Pancreas (tissue), 10 donors: ENCODE results near the gene PSMA7. TPM values are rescaled to one million over a fixed set of nuclear protein-coding genes. Genes with fewer than 3 reads are reported as not detected.

Source experiments
- ATAC-seq, 4 donors: fragments of 200-7000 bp; cut with Tn5 transposase; one replicate each; pipeline versions ENCODE4 v1.8.0 to v1.9.1; 2020; ENCODE audit warnings: mild to moderate bottlenecking in 4 of 4, moderate library complexity in 4 of 4
- DNase-seq, 6 donors: peaks; one replicate each; pipeline ENCODE4 v3.0.0-alpha.2; 2020
- FAIRE-seq: peaks from 2 replicates; lab custom pipeline; 2012; peaks lifted over from hg19 to GRCh38; lab: Jason Lieb, UNC
- H3K27ac ChIP-seq, 4 donors: fragments of 200-600 bp; sonication (generic); 1 replicate in 3 of 4; 2 replicates in 1 of 4; pipeline versions ENCODE4 v1.5.0 to v1.8.0; 2020
- H3K27me3 ChIP-seq, 4 donors: fragments of 200-600 bp; one replicate each; pipeline ENCODE4 v1.8.0; 2021
- H3K36me3 ChIP-seq, 3 donors: fragments of 200-600 bp; sonication (generic) in 1 of 3; one replicate each; pipeline versions ENCODE4 v1.5.0 to v1.8.0; 2020 to 2021
- H3K4me1 ChIP-seq, 3 donors: fragments of 200-600 bp; one replicate each; pipeline ENCODE4 v1.8.0; 2021
- H3K4me3 ChIP-seq, 4 donors: fragments of 200-600 bp; sonication (generic) in 2 of 4; one replicate each; pipeline versions ENCODE4 v1.5.0 to v1.8.0; 2020 to 2021
- H3K9me3 ChIP-seq, 4 donors: fragments of 200-600 bp; one replicate each; pipeline ENCODE4 v1.8.0; 2021
- WGBS, 2 donors: extraction: QIAGEN DNeasy Blood & Tissue Kit; methylation state at CpG; one replicate each; pipeline ENCODE4 v1.1.7; 2013; 5-methylcytosine and 5-hydroxymethylcytosine counted together
- intact Hi-C, 3 donors: fragments of 100-400 bp; cut with DNase I; formaldehyde crosslinking; loops; one replicate each; pipeline versions ENCODE4 v1.11.1 to v1.14.2; 2022
- polyA plus RNA-seq, 2 donors: library from polyadenylated mRNA; stranded (reverse); fragments of 200-250 nt; gene quantifications; one replicate each; pipeline ENCODE4 v1.2.3, GENCODE V29; 2013
- total RNA-seq, 6 donors: library from RNA; stranded (reverse); fragmentation: NEBNext Ultra II Directional in 4 of 6; extraction: Animal tissue kit (Norgen Biotek cat#: 25700) in 4 of 6; gene quantifications; one replicate each; pipeline versions ENCODE4 v1.2.1 to v1.2.4, GENCODE V29; 2021 to 2023
- TF ChIP-seq, protein P1 (sequence below), 4 donors: fragments of 200-600 bp; sonication (generic) in 3 of 4; IDR thresholded peaks; one replicate each; pipeline versions ENCODE4 v1.5.0 to v1.8.0; 2021; ENCODE audit warnings: antibody characterized with exemption in 4 of 4
- donor health status: healthy with polysubstance abuse.
- donor health status: DM: no; HTN: no; CAD: no; lungs with moderate emphysema.
- donor health status: DM: no; HTN: no; CAD: no.
- donor health status: control.
- donor health status: control.
- donor health status: Bipolar disorder and iron deficiency.
- donor health status: DM: yes; HTN: yes; CAD: no.
- donor health status: DM: no; HTN: no; CAD: no.
- donor health status: DM: no; HTN: no; CAD: no.
- donor health status: DM: yes; HTN: yes; CAD: no.

Gene PSMA7
- total and polyA plus RNA-seq, 8 donors = 55.6 to 119 (median 74.3) TPM

DNA sequence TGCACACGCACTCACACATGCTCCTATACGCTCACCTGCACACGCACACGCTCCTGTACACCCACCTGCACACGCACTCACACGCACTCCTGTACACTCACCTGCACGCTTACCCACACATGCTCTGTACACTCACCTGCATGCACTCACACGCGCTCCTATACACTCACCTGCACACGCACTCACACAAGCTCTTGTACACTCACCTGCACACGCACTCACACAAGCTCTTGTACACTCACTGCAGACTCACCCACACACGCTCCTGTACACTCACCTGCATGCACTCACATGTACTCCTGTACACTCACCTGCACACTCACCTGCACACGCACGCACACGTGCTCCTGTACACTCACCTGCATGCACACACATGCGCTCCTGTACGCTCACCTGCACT, 55.6 kb downstream of the PSMA7 start:
- no peaks in the 10 kb centered on the region for H3K27me3 ChIP-seq
- ATAC-seq = no peak
- H3K4me1 ChIP-seq = no peaks in the 10 kb centered on the region
- no peak for DNase-seq
- H3K36me3 ChIP-seq = no peaks in the 10 kb centered on the region
- intact Hi-C loops = no loop called here
- H3K4me3 ChIP-seq = no peak overlapping the region
- TF ChIP-seq, protein P1, sequence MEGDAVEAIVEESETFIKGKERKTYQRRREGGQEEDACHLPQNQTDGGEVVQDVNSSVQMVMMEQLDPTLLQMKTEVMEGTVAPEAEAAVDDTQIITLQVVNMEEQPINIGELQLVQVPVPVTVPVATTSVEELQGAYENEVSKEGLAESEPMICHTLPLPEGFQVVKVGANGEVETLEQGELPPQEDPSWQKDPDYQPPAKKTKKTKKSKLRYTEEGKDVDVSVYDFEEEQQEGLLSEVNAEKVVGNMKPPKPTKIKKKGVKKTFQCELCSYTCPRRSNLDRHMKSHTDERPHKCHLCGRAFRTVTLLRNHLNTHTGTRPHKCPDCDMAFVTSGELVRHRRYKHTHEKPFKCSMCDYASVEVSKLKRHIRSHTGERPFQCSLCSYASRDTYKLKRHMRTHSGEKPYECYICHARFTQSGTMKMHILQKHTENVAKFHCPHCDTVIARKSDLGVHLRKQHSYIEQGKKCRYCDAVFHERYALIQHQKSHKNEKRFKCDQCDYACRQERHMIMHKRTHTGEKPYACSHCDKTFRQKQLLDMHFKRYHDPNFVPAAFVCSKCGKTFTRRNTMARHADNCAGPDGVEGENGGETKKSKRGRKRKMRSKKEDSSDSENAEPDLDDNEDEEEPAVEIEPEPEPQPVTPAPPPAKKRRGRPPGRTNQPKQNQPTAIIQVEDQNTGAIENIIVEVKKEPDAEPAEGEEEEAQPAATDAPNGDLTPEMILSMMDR (IDR thresholded peaks at IDR 0.05) = no peak
- 82 to 92% methylated on average over 17 of the region's 17 CpGs for WGBS, 2 donors
- no peaks in the 10 kb centered on the region for H3K9me3 ChIP-seq
- no peak for FAIRE-seq
- H3K27ac ChIP-seq = no peak overlapping the region

DNA sequence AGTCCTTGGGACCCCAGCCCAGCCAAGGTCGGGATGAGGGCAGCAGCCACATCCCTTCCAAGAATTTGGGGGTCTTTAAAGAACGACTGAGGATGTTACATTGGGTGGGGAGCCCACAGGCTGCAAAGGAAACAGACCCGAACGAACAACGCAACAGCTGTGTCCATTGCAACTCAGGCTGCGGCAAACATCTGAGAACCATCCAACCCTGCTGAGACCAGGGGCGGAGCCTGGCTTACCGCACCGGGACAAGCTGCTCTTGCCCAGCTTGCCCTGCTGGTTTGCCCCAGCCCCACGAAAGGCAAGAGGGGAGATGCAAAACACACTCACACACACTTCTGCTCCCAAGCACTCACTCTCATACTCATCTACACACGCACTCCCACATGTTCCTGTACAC, 56.0 kb downstream of the PSMA7 start:
- FAIRE-seq (no peak), ATAC-seq (peak in 2 of 4 donors; percentile 40 to 51), DNase-seq (no peak)
- Histone ChIP-seq H3K9me3 (no peaks in the 10 kb centered on the region), H3K27ac (no peak overlapping the region), H3K36me3 (no peaks in the 10 kb centered on the region), H3K4me3 (no peak overlapping the region), H3K4me1 (no peaks in the 10 kb centered on the region), H3K27me3 (no peaks in the 10 kb centered on the region)
- TF ChIP-seq, protein P1 (IDR thresholded peaks at IDR 0.05) = no peak
- intact Hi-C loops = no loop called here
- WGBS, 2 donors = 19 to 34% methylated on average over 11 of the region's 11 CpGs

Other genes starting within 250 kb of the PSMA7 start
- 10 to 100 TPM in 1 of 6 donors, 1 to 10 TPM in 5; 7.1 to 15.2 (median 8.4) TPM for gene TAF4, start 77.5 kb downstream of the PSMA7 start, total RNA-seq
- gene TAF4, start 77.5 kb downstream of the PSMA7 start, polyA plus RNA-seq = 1 to 10 TPM; 5.7 to 9.2 TPM
- 10 to 100 TPM; 14.9 to 19.7 (median 16.7) TPM for gene LSM14B, start 20.9 kb downstream of the PSMA7 start, total RNA-seq
- 10 to 100 TPM in 1 of 2 donors, 1 to 10 TPM in 1; 8.4 to 20.1 TPM for gene LSM14B, start 20.9 kb downstream of the PSMA7 start, polyA plus RNA-seq
- 1 to 10 TPM; 6.6 to 9.7 (median 7.4) TPM for gene SS18L1, start 375 bp upstream of the PSMA7 start, total RNA-seq
- 10 to 100 TPM; 13.0 to 19.3 TPM for gene SS18L1, start 375 bp upstream of the PSMA7 start, polyA plus RNA-seq
- gene MTG2, start 39.6 kb upstream of the PSMA7 start, total RNA-seq = 10 to 100 TPM in 5 of 6 donors, 1 to 10 TPM in 1; 9.7 to 21.1 (median 13.1) TPM
- 10 to 100 TPM; 36.2 to 55.3 TPM for gene MTG2, start 39.6 kb upstream of the PSMA7 start, polyA plus RNA-seq
- gene HRH3, start 76.9 kb upstream of the PSMA7 start, total RNA-seq = under 1 TPM in 1 of 6 donors, not detected in 5; 0.08 TPM
- under 1 TPM; 0.02 to 0.04 TPM for gene HRH3, start 76.9 kb upstream of the PSMA7 start, polyA plus RNA-seq
- 10 to 100 TPM; 42.4 to 56.8 (median 49.2) TPM for gene OSBPL2, start 95.1 kb upstream of the PSMA7 start, total RNA-seq
- 10 to 100 TPM; 33.3 to 34.6 TPM for gene OSBPL2, start 95.1 kb upstream of the PSMA7 start, polyA plus RNA-seq
- 10 to 100 TPM; 33.3 to 76.0 (median 36.5) TPM for gene ADRM1, start 159.6 kb upstream of the PSMA7 start, total RNA-seq
- 10 to 100 TPM; 61.9 to 74.8 TPM for gene ADRM1, start 159.6 kb upstream of the PSMA7 start, polyA plus RNA-seq
- gene LAMA5, start 223.9 kb upstream of the PSMA7 start, total RNA-seq = 10 to 100 TPM; 43.6 to 89.5 (median 59.4) TPM
- gene LAMA5, start 223.9 kb upstream of the PSMA7 start, polyA plus RNA-seq = 100 to 1,000 TPM; 259 to 344 TPM
- 1,000 to 10,000 TPM in 2 of 6 donors, 100 to 1,000 TPM in 4; 662 to 1,102 (median 850) TPM for gene RPS21, start 243.7 kb upstream of the PSMA7 start, total RNA-seq
- gene RPS21, start 243.7 kb upstream of the PSMA7 start, polyA plus RNA-seq = 1,000 to 10,000 TPM; 2,124 to 2,141 TPM